ENCODE results near the gene SMIM41.

- TF ChIP-seq EZH2 (IDR thresholded peaks at IDR 0.05; ENCODE audit: borderline replicate concordance, insufficient read depth, low read length, poor library complexity, severe bottlenecking) (no peak), CTCF (IDR thresholded peaks at IDR 0.05; ENCODE audit: poor library complexity, severe bottlenecking) (peak; percentile 32), SMC3 (conservative IDR thresholded peaks at IDR 0.05; ENCODE audit: poor library complexity) (no peak), POLR2AphosphoS5 (IDR thresholded peaks at IDR 0.05) (peak; percentile 42), EP300 (conservative IDR thresholded peaks at IDR 0.05; ENCODE audit: poor library complexity, severe bottlenecking) (no peak)
Measured at GRCh38 chr12:52037248-52037861, 42.1 kb upstream of the SMIM41 start.
